GM12891 (cell line): Measurements from ENCODE around the gene ZNF148.
A peak's percentile ranks its signal among the peaks of the same experiment; 100 is the strongest.
"Not testable (repeated sequence)": the region's sequence is repeated elsewhere in the genome, so short reads cannot be mapped to it uniquely, and the experiment has no call there.

ENCODE experiments used
- DNase-seq: peaks from one replicate; pipeline ENCODE4 v3.0.0; 2011; ENCODE audit warnings: low spot score; ENCODE audit not compliant: insufficient read length
- FAIRE-seq: peaks from 2 replicates; lab custom pipeline; 2011; peaks lifted over from hg19 to GRCh38; lab: Jason Lieb, UNC
- PAX5 ChIP-seq: IDR thresholded peaks from 2 replicates; pipeline ENCODE4 v1.6.1; 2011; ENCODE audit warnings: low read length, moderate library complexity, mild to moderate bottlenecking; ENCODE audit not compliant: insufficient read depth, severe bottlenecking
- POLR2A ChIP-seq: IDR thresholded peaks from 2 replicates; pipeline ENCODE4 v1.6.1; 2011; ENCODE audit warnings: low read depth, low read length, control low read depth
- POLR2AphosphoS5 ChIP-seq: IDR thresholded peaks from 2 replicates; pipeline ENCODE4 v1.6.1; 2011; ENCODE audit warnings: low read depth, low read length, control low read depth
- POU2F2 ChIP-seq: IDR thresholded peaks from 2 replicates; pipeline ENCODE4 v1.6.1; 2011; ENCODE audit warnings: low read depth, mild to moderate bottlenecking, control low read depth, low read length, moderate library complexity
- SPI1 ChIP-seq: IDR thresholded peaks from 2 replicates; pipeline ENCODE4 v1.6.1; 2011; ENCODE audit warnings: low read depth, low read length, control low read depth
- TAF1 ChIP-seq: IDR thresholded peaks from 2 replicates; pipeline ENCODE4 v1.6.1; 2011; ENCODE audit warnings: low read depth, low read length, control low read depth

ZNF148 gene

GRCh38 chr3:125398952-125399351 lies 23.8 kb upstream of the ZNF148 start:
- TF ChIP-seq POU2F2 (peak; percentile 50; the same call in 1 of the 2 replicates), TAF1 (no peak)
- DNase-seq: no peak
- FAIRE-seq: peak; percentile 31

- FAIRE-seq (no peak), DNase-seq (no peak)
- no peak for TF ChIP-seq POLR2A
- TF ChIP-seq SPI1: no peak
- no peak for TF ChIP-seq TAF1
- no peak for TF ChIP-seq POLR2AphosphoS5
- no peak for TF ChIP-seq PAX5
- TF ChIP-seq POU2F2: no peak
Observed at GRCh38 chr3:125395091-125395490, 20.0 kb upstream of the ZNF148 start.

DNA sequence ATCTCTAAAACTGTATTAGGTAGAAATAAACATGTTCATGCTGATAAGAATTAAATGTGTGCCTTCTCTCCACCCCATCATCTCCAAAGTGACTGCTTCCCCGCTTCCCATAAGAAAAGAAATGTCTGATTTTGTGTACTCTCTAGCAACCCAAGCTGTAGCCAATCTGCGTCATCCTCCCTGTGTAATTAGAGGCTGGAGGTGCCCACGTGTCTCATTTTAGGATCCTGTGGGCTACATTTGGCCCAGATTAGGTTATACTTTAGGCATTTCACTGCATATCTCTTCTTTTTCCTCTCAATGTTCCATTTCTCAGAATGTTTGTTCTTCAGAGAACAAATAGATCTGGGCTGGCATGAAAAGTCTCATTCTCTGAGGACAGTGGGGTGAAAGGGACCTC lies 19.3 kb upstream of the ZNF148 start:
- DNase-seq (no peak), FAIRE-seq (no peak)
- TF ChIP-seq PAX5: no peak
- TF ChIP-seq POU2F2: no peak

DNA sequence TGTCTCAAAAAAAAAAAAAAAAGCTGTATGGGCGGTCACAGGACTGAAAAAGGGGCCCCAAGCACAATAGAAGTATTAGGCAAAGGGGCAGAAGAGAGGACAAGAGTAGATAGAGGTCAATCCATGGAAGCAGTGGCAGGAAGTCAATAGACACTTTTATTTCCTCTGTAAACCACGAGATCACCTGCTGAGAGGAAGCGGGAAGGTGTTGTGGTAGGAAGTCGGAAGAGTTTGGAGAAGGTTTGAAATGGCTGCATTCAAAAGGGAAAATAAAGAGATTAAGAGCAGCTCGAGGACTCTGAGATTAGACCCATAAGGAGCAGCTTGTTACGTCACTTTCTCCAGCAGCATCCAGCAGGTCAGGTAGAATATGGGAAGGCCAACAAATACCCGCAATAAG lies 14.2 kb upstream of the ZNF148 start:
- DNase-seq: no peak
- TF ChIP-seq SPI1 (no peak; the same call in 1 of the 2 replicates), TAF1 (no peak), PAX5 (no peak), POLR2A (no peak), POLR2AphosphoS5 (no peak), POU2F2 (no peak)
- FAIRE-seq: no peak

GRCh38 chr3:125388369-125388768 lies 13.2 kb upstream of the ZNF148 start:
- FAIRE-seq, DNase-seq: not testable (repeated sequence)

DNA sequence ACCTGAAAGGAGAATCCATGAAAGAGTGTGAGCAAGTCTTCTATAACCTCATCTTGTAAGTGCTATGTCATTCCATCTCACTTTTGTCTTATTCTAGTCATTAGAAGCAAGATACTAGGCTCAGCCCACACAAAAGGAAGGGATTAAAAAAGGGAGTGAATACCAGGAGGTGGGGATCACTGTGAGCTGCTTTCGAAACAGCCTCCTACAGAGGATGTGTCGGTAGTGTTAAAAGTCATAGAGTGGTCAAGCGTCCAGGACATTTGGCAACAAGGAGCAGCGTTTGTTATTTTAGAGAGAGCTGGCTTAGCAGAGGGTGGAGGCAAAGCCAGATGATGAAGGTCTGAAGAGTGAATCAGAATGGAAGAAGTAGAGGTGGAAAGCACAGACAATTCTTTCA lies 11.7 kb upstream of the ZNF148 start:
- TF ChIP-seq POU2F2: no peak
- TF ChIP-seq TAF1: no peak
- TF ChIP-seq SPI1: no peak
- TF ChIP-seq PAX5: no peak
- no peak for TF ChIP-seq POLR2A
- TF ChIP-seq POLR2AphosphoS5: no peak
- no peak for FAIRE-seq
- DNase-seq: no peak

DNA sequence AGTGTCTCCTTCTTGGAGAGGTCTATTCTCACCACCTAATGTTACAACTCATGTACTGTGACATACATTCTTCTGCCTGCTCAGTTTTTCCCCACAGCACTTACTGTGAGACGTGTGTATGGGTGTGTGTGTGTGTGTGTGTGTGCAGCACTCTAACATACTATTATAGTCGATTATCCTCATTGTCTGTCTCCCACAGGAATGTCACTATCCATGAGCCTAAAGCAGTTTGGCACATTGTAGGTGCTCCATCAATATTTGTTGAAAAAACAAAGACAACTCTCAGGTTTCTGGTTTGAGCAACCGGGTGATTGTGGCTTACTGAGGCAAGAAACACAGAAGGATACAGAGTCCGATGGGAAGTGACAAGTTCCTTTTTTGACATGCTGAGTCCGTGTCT lies 8.6 kb upstream of the ZNF148 start:
- DNase-seq (no peak), FAIRE-seq (peak; percentile 33)
- TF ChIP-seq TAF1: no peak

GRCh38 chr3:125382298-125382697 lies 7.2 kb upstream of the ZNF148 start:
- TF ChIP-seq TAF1 (no peak), POU2F2 (no peak), POLR2AphosphoS5 (no peak), PAX5 (no peak), POLR2A (no peak), SPI1 (no peak)
- FAIRE-seq: no peak
- DNase-seq: no peak

DNA sequence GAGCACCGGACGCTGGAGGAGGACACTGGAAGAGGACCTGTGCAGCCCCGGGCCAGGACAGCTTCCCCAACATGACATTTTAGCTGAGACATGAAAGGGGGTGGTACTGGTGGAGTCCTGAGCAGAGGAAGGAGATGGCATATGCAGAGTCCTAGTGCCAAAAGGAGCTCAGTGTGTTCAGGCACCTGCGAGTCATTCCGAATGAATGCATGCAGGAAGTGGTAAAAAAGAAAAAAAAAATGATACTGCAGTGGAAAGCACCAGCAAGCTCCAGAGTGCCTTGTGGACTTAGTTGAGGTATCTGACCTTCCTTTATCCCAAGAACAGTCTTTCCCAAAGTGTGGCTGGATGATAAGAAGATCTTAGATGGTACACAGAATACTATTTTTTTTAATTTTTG lies 6.6 kb upstream of the ZNF148 start:
- DNase-seq (no peak), FAIRE-seq (peak; percentile 85)
- TF ChIP-seq TAF1 (no peak), POLR2A (no peak), POU2F2 (0 out of 2 replicates have a peak, but pooled peaks have one; percentile 31), SPI1 (peak; percentile 43), POLR2AphosphoS5 (no peak), PAX5 (no peak)

DNA sequence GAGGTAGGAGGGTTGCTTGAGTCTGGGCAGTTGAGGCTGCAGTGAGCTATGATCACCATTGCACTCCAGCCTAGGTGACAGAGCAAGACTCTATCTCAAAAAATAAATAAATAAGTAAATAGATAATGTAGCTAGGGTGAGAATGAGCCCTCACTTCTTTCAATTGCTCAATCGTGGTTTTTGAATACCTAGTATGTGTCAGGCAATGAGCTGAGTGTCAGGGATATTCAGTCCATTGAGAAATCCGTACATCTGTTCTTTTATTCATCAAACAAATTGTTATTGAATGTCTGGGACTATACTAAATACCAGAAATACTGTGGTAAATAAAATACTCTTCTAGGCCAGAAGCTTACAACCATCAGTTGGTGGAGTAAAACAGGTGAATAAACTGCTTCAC lies 6.2 kb upstream of the ZNF148 start:
- TF ChIP-seq POLR2AphosphoS5: no peak
- no peak for TF ChIP-seq TAF1
- no peak for TF ChIP-seq POU2F2
- no peak for TF ChIP-seq SPI1
- TF ChIP-seq POLR2A: no peak
- no peak for TF ChIP-seq PAX5
- peak; percentile 5 for FAIRE-seq
- no peak for DNase-seq

DNA sequence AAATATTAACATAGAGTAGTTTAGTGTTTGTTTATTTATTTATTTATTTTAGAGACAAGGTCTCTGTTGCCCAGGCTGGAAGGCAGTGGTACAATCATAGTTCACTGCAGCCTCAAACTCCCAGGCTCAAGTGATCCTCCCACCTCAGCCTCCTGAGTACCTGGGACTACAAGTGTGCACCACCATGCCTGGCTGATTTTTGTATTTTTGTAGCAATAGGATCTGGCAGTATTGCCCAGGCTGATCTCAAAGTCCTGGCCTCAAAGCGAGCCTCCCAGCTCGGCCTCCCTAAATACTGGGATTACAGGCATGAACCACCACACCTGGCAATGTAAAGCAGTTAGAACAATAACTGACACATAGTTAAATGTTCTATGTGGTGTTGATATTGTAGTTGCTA lies 4.4 kb upstream of the ZNF148 start:
- FAIRE-seq (no peak), DNase-seq (no peak)
- no peak for TF ChIP-seq TAF1
- no peak for TF ChIP-seq POLR2A
- no peak for TF ChIP-seq SPI1
- no peak for TF ChIP-seq POU2F2
- no peak for TF ChIP-seq PAX5
- TF ChIP-seq POLR2AphosphoS5: no peak
